HG02588 (cell line): ENCODE results near the gene MDM1.

ENCODE experiments used
- ATAC-seq: cut with Tn5 transposase; IDR thresholded peaks from one replicate; pipeline ENCODE4 v1.9.1; 2021; ENCODE audit warnings: mild to moderate bottlenecking, moderate library complexity; ENCODE audit not compliant: unreplicated experiment

The MDM1 gene

GRCh38 chr12:68245180-68246021 lies 86.8 kb downstream of the MDM1 start:
- no peak for ATAC-seq
